ENCODE data around the gene TEDC2. TPM values are rescaled to one million over a fixed set of nuclear protein-coding genes. Genes with fewer than 3 reads are reported as not detected.

TEDC2 gene
- total RNA-seq, 4 donors from 2014 or later: 0.64 to 1.9 (median 1.8) TPM

- TF ChIP-seq POLR2A (IDR thresholded peaks at IDR 0.05): no peak
- TF ChIP-seq, protein P1, sequence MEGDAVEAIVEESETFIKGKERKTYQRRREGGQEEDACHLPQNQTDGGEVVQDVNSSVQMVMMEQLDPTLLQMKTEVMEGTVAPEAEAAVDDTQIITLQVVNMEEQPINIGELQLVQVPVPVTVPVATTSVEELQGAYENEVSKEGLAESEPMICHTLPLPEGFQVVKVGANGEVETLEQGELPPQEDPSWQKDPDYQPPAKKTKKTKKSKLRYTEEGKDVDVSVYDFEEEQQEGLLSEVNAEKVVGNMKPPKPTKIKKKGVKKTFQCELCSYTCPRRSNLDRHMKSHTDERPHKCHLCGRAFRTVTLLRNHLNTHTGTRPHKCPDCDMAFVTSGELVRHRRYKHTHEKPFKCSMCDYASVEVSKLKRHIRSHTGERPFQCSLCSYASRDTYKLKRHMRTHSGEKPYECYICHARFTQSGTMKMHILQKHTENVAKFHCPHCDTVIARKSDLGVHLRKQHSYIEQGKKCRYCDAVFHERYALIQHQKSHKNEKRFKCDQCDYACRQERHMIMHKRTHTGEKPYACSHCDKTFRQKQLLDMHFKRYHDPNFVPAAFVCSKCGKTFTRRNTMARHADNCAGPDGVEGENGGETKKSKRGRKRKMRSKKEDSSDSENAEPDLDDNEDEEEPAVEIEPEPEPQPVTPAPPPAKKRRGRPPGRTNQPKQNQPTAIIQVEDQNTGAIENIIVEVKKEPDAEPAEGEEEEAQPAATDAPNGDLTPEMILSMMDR (IDR thresholded peaks at IDR 0.05): no peak
- 89 to 90% methylated on average over 11 of the region's 11 CpGs for WGBS, 2 donors
- DNase-seq (ENCODE audit: low spot score in 2 of 2): peak in 1 of 2 donors; percentile 81
- no peak overlapping the region for H3K4me3 ChIP-seq (ENCODE audit: low read depth, poor library complexity, severe bottlenecking)
- intact Hi-C loops (cut with DNase I; ENCODE audit: low total_unique reads): no loop called here
Observed at GRCh38 chr16:2447920-2448583, 11.9 kb upstream of the TEDC2 start.

DNA sequence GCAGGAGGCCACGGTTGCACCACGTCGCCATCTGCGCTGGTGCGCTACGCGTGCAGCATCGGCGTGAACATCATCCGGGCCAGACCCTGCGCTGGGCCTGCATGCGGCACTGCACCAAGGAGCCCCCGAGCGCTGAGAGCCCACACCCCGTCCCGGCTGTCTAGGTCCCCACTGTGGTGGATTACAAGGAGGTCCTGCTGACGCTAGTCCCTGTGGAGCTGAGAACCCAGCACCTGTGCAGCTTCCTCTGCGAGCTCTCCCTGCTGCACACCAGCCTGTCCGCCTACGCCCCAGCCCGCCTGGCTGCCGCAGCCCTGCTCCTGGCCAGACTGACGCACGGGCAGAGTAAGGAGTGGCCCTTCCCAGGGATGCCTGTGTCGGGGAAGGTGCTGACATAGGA is 10.8 kb upstream of the TEDC2 start:
- TF ChIP-seq POLR2A (IDR thresholded peaks at IDR 0.05): no peak
- TF ChIP-seq, protein P1 (IDR thresholded peaks at IDR 0.05): no peak
- WGBS, 2 donors: 88 to 96% methylated on average over 5 to 16 of the region's 25 CpGs
- intact Hi-C loops (cut with DNase I; ENCODE audit: low total_unique reads): no loop called here
- no peak for DNase-seq (ENCODE audit: low spot score in 2 of 2)
- H3K4me3 ChIP-seq (ENCODE audit: low read depth, poor library complexity, severe bottlenecking): no peak overlapping the region

DNA sequence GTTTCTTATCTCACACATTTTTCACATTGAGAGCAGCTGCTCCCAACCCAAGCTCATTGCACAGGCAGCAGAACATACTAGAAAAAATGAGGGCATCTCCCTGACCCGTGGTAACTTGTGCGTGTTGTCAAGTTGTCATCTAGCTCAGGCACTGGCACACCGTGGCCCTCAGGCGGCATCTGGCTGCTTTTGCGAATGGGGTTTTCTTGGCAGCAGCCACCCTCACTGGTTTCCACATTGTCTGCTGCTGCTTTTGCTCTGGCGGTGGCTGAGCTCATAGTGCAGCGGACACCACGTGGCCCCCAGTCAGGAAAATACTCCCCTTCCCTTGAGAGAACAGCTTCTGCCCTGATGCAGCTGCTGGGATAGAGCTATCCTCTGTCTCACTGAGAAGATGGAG is 9.4 kb upstream of the TEDC2 start:
- intact Hi-C loops (cut with DNase I; ENCODE audit: low total_unique reads): no loop called here
- DNase-seq (ENCODE audit: low spot score in 2 of 2): no peak
- WGBS, 2 donors: 86% methylated on average over 8 of the region's 8 CpGs
- TF ChIP-seq POLR2A (IDR thresholded peaks at IDR 0.05): no peak
- TF ChIP-seq, protein P1 (IDR thresholded peaks at IDR 0.05): no peak
- H3K4me3 ChIP-seq (ENCODE audit: low read depth, poor library complexity, severe bottlenecking): no peak overlapping the region

GRCh38 chr16:2450975-2451381 is 8.9 kb upstream of the TEDC2 start:
- H3K4me3 ChIP-seq (ENCODE audit: low read depth, poor library complexity, severe bottlenecking): no peak overlapping the region
- DNase-seq (ENCODE audit: low spot score in 2 of 2): peak in 1 of 2 donors; percentile 83
- TF ChIP-seq, protein P1 (IDR thresholded peaks at IDR 0.05): no peak
- no peak for TF ChIP-seq POLR2A (IDR thresholded peaks at IDR 0.05)
- WGBS, 2 donors: 91% methylated on average over 19 of the region's 19 CpGs
- intact Hi-C loops (cut with DNase I; ENCODE audit: low total_unique reads): no loop called here

DNA sequence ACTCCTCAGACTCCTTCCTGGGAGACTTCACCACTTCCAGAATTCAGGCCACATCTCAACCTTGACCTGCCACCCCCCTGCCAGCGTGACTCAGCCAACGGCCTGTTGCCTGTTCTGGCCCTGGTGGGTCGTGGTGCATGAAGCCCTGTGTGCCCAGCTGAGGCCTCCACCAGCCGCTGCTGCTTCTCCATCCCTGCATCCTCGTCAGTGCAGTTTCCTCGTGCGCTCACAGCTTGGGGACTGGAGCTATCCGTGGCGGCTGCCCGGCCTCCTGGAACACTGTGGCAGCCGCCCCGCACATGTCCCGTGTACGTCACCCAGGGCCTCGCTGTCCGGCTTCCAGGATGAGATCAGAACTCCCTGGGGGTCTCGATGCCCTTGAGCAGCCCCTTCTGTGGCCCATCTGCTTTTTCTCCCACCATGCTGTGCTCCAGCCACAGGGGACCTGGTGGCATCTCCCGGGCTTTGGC is 8.0 kb upstream of the TEDC2 start:
- WGBS, 2 donors: 94% methylated on average over 16 to 18 of the region's 18 CpGs
- intact Hi-C loops (cut with DNase I; ENCODE audit: low total_unique reads): no loop called here
- TF ChIP-seq, protein P1 (IDR thresholded peaks at IDR 0.05): no peak
- no peak for TF ChIP-seq POLR2A (IDR thresholded peaks at IDR 0.05)
- no peak for DNase-seq (ENCODE audit: low spot score in 2 of 2)
- no peak overlapping the region for H3K4me3 ChIP-seq (ENCODE audit: low read depth, poor library complexity, severe bottlenecking)

- TF ChIP-seq POLR2A (IDR thresholded peaks at IDR 0.05): no peak
- TF ChIP-seq, protein P1 (IDR thresholded peaks at IDR 0.05): no peak
- no peak for DNase-seq (ENCODE audit: low spot score in 2 of 2)
- 91 to 95% methylated on average over 8 of the region's 8 CpGs for WGBS, 2 donors
- H3K4me3 ChIP-seq (ENCODE audit: low read depth, poor library complexity, severe bottlenecking): no peak overlapping the region
- intact Hi-C loops (cut with DNase I; ENCODE audit: low total_unique reads): no loop called here
Observed at GRCh38 chr16:2452650-2453049, 7.3 kb upstream of the TEDC2 start.
